ENCODE data around the gene PCYT1A.

GRCh38 chr3:196263819-196264218 lies 23.7 kb downstream of the PCYT1A start:
- TF ChIP-seq CTCF (IDR thresholded peaks at IDR 0.05) (no peak), POLR2A (IDR thresholded peaks at IDR 0.05) (no peak)

Data from lower leg skin (tissue), 3 donors.